Effector memory CD8-positive, alpha-beta T cell (primary cell): ENCODE results near the gene ARF1.

Source experiments
- ATAC-seq: fragments of 150-1000 bp; cut with Tn5 transposase; replicated peaks from 2 replicates; pipeline ENCODE4 v1.10.0; 2021; ENCODE audit warnings: mild to moderate bottlenecking, moderate library complexity
- DNase-seq, 3 experiments: peaks; one replicate each; pipeline ENCODE4 v3.0.0; 2021
- H3K27ac Mint-ChIP-seq, 2 donors: one replicate each; pipeline ENCODE4 v1.8.0; 2022; ENCODE audit warnings: mild to moderate bottlenecking in 2 of 2, mixed read lengths in 2 of 2, moderate library complexity in 2 of 2
- H3K27me3 Mint-ChIP-seq, 2 donors: one replicate each; pipeline ENCODE4 v1.8.0; 2022; ENCODE audit warnings: mixed read lengths in 2 of 2
- H3K36me3 Mint-ChIP-seq: one replicate; pipeline ENCODE4 v1.8.0; 2022; ENCODE audit warnings: mild to moderate bottlenecking, moderate library complexity, mixed read lengths; ENCODE audit not compliant: insufficient read depth
- H3K4me1 Mint-ChIP-seq, 2 donors: one replicate each; pipeline ENCODE4 v1.8.0; 2022; ENCODE audit warnings: low read depth in 2 of 2, mixed read lengths in 2 of 2
- H3K4me3 Mint-ChIP-seq, 2 donors: one replicate each; pipeline ENCODE4 v1.8.0; 2022; ENCODE audit warnings: mild to moderate bottlenecking in 2 of 2, mixed read lengths in 2 of 2, moderate library complexity in 2 of 2
- H3K9me3 Mint-ChIP-seq, 2 donors: one replicate each; pipeline ENCODE4 v1.8.0; 2022; ENCODE audit warnings: mixed read lengths in 2 of 2

ARF1 gene

GRCh38 chr1:228090613-228091081 lies 8.1 kb downstream of the ARF1 start:
- ATAC-seq (peak; percentile 13), DNase-seq (no peak)
- Mint-ChIP-seq H3K36me3 (peaks cover 74% of the 10 kb centered on the region), H3K9me3 (no peaks in the 10 kb centered on the region), H3K4me1 (peaks cover 77 to 80% of the 10 kb centered on the region in 2 donors), H3K27me3 (no peaks in the 10 kb centered on the region), H3K4me3 (peak overlapping the region; percentile 78 to 79), H3K27ac (peak overlapping the region; percentile 85 to 97)

GRCh38 chr1:228091084-228091483 lies 8.6 kb downstream of the ARF1 start:
- ATAC-seq, result no peak
- DNase-seq, result no peak
- Mint-ChIP-seq H3K4me1 (peaks cover 76 to 80% of the 10 kb centered on the region in 2 donors), H3K9me3 (no peaks in the 10 kb centered on the region), H3K27ac (peak overlapping the region; percentile 85 to 97), H3K36me3 (peaks cover 78% of the 10 kb centered on the region), H3K27me3 (no peaks in the 10 kb centered on the region), H3K4me3 (peak overlapping the region; percentile 78 to 79)

GRCh38 chr1:228092342-228093049 lies 10.0 kb downstream of the ARF1 start:
- no peak for ATAC-seq
- peaks cover 87% of the 10 kb centered on the region for H3K36me3 Mint-ChIP-seq
- H3K4me1 Mint-ChIP-seq, result peaks cover 66 to 74% of the 10 kb centered on the region in 2 donors
- no peaks in the 10 kb centered on the region for H3K27me3 Mint-ChIP-seq
- H3K9me3 Mint-ChIP-seq, result no peaks in the 10 kb centered on the region
- no peak for DNase-seq
- peak overlapping the region; percentile 13 to 73 for H3K27ac Mint-ChIP-seq
- peak overlapping the region; percentile 20 to 79 for H3K4me3 Mint-ChIP-seq

GRCh38 chr1:228093050-228093906 lies 10.8 kb downstream of the ARF1 start:
- H3K4me1 Mint-ChIP-seq, result peaks cover 59 to 71% of the 10 kb centered on the region in 2 donors
- H3K27ac Mint-ChIP-seq, result peak overlapping the region; percentile 41 to 73
- no peaks in the 10 kb centered on the region for H3K9me3 Mint-ChIP-seq
- no peak for DNase-seq
- H3K27me3 Mint-ChIP-seq, result no peaks in the 10 kb centered on the region
- peak overlapping the region in 1 of 2 donors; percentile 8 for H3K4me3 Mint-ChIP-seq
- ATAC-seq, result no peak
- H3K36me3 Mint-ChIP-seq, result peaks cover 90% of the 10 kb centered on the region

GRCh38 chr1:228094432-228095016 lies 12.0 kb downstream of the ARF1 start:
- peak overlapping the region; percentile 7 to 41 for H3K4me3 Mint-ChIP-seq
- DNase-seq, result no peak
- H3K27ac Mint-ChIP-seq, result peak overlapping the region; percentile 9 to 85
- H3K27me3 Mint-ChIP-seq, result no peaks in the 10 kb centered on the region
- H3K4me1 Mint-ChIP-seq, result peaks cover 50 to 64% of the 10 kb centered on the region in 2 donors
- H3K9me3 Mint-ChIP-seq, result no peaks in the 10 kb centered on the region
- no peak for ATAC-seq
- H3K36me3 Mint-ChIP-seq, result peaks cover 92% of the 10 kb centered on the region

- Mint-ChIP-seq H3K36me3 (peaks cover 94% of the 10 kb centered on the region), H3K4me3 (peak overlapping the region; percentile 7 to 41), H3K27me3 (no peaks in the 10 kb centered on the region), H3K27ac (peak overlapping the region; percentile 9 to 85), H3K9me3 (no peaks in the 10 kb centered on the region), H3K4me1 (peaks cover 48 to 59% of the 10 kb centered on the region in 2 donors)
- no peak for ATAC-seq
- no peak for DNase-seq
Observed at GRCh38 chr1:228095161-228095560, 12.7 kb downstream of the ARF1 start.

GRCh38 chr1:228095938-228096337 lies 13.4 kb downstream of the ARF1 start:
- Mint-ChIP-seq H3K27ac (peak overlapping the region; percentile 9 to 85), H3K36me3 (peaks cover 96% of the 10 kb centered on the region), H3K9me3 (no peaks in the 10 kb centered on the region), H3K4me1 (peaks cover 42 to 52% of the 10 kb centered on the region in 2 donors), H3K4me3 (peak overlapping the region in 1 of 2 donors; percentile 3), H3K27me3 (no peaks in the 10 kb centered on the region)
- ATAC-seq, result no peak
- no peak for DNase-seq

GRCh38 chr1:228096416-228097332 lies 14.2 kb downstream of the ARF1 start:
- ATAC-seq (no peak), DNase-seq (no peak)
- Mint-ChIP-seq H3K36me3 (peaks cover 96% of the 10 kb centered on the region), H3K4me1 (peaks cover 43 to 50% of the 10 kb centered on the region in 2 donors), H3K4me3 (peak overlapping the region in 1 of 2 donors; percentile 50), H3K27ac (peak overlapping the region in 1 of 2 donors; percentile 85), H3K9me3 (no peaks in the 10 kb centered on the region), H3K27me3 (no peaks in the 10 kb centered on the region)

GRCh38 chr1:228097333-228098081 lies 15.0 kb downstream of the ARF1 start:
- Mint-ChIP-seq H3K4me1 (peaks cover 36 to 43% of the 10 kb centered on the region in 2 donors), H3K27me3 (no peaks in the 10 kb centered on the region), H3K27ac (peak overlapping the region; percentile 31 to 85), H3K36me3 (peaks cover 96% of the 10 kb centered on the region), H3K4me3 (peak overlapping the region in 1 of 2 donors; percentile 50), H3K9me3 (no peaks in the 10 kb centered on the region)
- ATAC-seq (no peak), DNase-seq (no peak)

GRCh38 chr1:228098323-228098931 lies 15.9 kb downstream of the ARF1 start:
- H3K4me1 Mint-ChIP-seq, result peaks cover 34 to 42% of the 10 kb centered on the region in 2 donors
- peak overlapping the region; percentile 80 to 85 for H3K27ac Mint-ChIP-seq
- DNase-seq (no peak), ATAC-seq (no peak)
- no peak overlapping the region for H3K4me3 Mint-ChIP-seq
- no peaks in the 10 kb centered on the region for H3K9me3 Mint-ChIP-seq
- H3K27me3 Mint-ChIP-seq, result no peaks in the 10 kb centered on the region
- H3K36me3 Mint-ChIP-seq, result peaks cover 94% of the 10 kb centered on the region

- H3K9me3 Mint-ChIP-seq, result no peaks in the 10 kb centered on the region
- peaks cover 87% of the 10 kb centered on the region for H3K36me3 Mint-ChIP-seq
- H3K27ac Mint-ChIP-seq, result peak overlapping the region; percentile 76 to 80
- peaks cover 34 to 47% of the 10 kb centered on the region in 2 donors for H3K4me1 Mint-ChIP-seq
- H3K4me3 Mint-ChIP-seq, result peak overlapping the region in 1 of 2 donors; percentile 24
- no peaks in the 10 kb centered on the region for H3K27me3 Mint-ChIP-seq
- DNase-seq (no peak), ATAC-seq (no peak)
Observed at GRCh38 chr1:228099331-228099732, 16.8 kb downstream of the ARF1 start.
